Upper lobe of left lung (tissue), 4 donors: ENCODE measurements around the gene MRPL19.

Experiments used
- CTCF ChIP-seq, 6 experiments: fragments of 450-650 bp in 4 of 6; fragments of 200-600 bp in 2 of 6; sonication (generic) in 2 of 6; IDR thresholded peaks; one replicate each; pipeline ENCODE4 v1.5.1; 2016 to 2019; ENCODE audit warnings: antibody characterized with exemption in 6 of 6
- EP300 ChIP-seq, 4 donors: sonication (generic); formaldehyde crosslinking; IDR thresholded peaks; one replicate each; pipeline ENCODE4 v1.5.1; 2017; ENCODE audit warnings: antibody characterized with exemption in 4 of 4, control low read depth in 2 of 4
- POLR2A ChIP-seq, 4 donors: fragments of 450-650 bp; IDR thresholded peaks; one replicate each; pipeline ENCODE4 v1.5.1; 2016 to 2017; ENCODE audit warnings: antibody characterized with exemption in 4 of 4, mild to moderate bottlenecking in 2 of 4
- POLR2AphosphoS5 ChIP-seq, 2 donors: sonication (generic); formaldehyde crosslinking; IDR thresholded peaks; one replicate each; pipeline ENCODE4 v1.5.1; 2017; ENCODE audit warnings: antibody characterized with exemption in 2 of 2

- TF ChIP-seq CTCF (IDR thresholded peaks at IDR 0.05) (no peak), EP300 (IDR thresholded peaks at IDR 0.05) (no peak), POLR2A (IDR thresholded peaks at IDR 0.05) (no peak), POLR2AphosphoS5 (IDR thresholded peaks at IDR 0.05) (no peak)
Observed at GRCh38 chr2:75616406-75616805, 30.2 kb upstream of the MRPL19 start.
